HG02943 (cell line): ENCODE data around the gene SLC31A1.
"Not testable (repeated sequence)": the region's sequence is repeated elsewhere in the genome, so short reads cannot be mapped to it uniquely, and the experiment has no call there.

ENCODE experiments used
- ATAC-seq: cut with Tn5 transposase; IDR thresholded peaks from one replicate; pipeline ENCODE4 v1.9.1; 2021; ENCODE audit warnings: mild to moderate bottlenecking, low read depth, moderate library complexity; ENCODE audit not compliant: unreplicated experiment

SLC31A1 gene

DNA sequence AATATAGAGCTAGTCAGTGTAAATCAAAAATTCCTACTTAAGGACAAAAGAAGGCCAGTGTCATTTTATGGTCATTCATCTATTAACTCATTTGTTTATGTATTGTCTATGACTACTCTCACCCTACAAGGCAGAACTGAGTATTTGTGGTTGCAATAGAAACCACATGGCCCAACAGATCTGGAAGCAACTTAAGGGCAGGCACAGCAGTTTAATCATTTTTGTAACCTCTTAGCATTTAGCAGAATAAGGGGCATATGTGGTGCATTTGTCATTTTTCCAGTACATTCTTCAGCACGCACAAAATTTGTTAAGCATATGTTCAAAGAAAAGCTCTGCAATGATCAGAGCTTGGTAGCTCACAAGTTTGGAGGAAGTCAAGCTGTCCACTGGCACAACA is 1.4 kb upstream of the SLC31A1 start:
- ATAC-seq = peak; percentile 46

DNA sequence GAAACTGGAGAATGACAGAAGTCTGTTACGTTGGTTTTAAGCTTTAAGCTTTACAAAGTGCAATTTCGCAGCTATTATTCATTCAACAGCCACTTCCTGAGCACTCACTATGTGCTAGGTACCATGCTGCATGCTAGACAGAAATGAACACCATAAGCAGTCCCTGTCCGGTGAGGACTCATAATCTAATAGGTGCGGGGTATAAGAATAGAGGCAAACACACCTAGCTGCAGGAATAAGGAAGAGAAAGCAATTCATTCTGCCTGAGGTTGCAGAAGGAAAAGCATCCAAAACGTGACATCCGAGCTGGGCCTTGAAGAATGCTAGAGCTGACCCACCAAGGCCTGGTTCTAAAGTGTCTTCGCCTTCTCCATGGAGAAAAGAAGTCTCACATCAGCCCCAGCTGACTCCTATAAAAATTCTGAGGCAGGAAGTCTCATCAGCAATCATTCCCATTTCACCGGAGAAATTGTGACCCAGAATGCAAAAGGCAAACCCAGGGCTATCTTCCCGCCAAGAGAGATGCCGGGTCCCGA is 809 bp upstream of the SLC31A1 start:
- no peak for ATAC-seq

DNA sequence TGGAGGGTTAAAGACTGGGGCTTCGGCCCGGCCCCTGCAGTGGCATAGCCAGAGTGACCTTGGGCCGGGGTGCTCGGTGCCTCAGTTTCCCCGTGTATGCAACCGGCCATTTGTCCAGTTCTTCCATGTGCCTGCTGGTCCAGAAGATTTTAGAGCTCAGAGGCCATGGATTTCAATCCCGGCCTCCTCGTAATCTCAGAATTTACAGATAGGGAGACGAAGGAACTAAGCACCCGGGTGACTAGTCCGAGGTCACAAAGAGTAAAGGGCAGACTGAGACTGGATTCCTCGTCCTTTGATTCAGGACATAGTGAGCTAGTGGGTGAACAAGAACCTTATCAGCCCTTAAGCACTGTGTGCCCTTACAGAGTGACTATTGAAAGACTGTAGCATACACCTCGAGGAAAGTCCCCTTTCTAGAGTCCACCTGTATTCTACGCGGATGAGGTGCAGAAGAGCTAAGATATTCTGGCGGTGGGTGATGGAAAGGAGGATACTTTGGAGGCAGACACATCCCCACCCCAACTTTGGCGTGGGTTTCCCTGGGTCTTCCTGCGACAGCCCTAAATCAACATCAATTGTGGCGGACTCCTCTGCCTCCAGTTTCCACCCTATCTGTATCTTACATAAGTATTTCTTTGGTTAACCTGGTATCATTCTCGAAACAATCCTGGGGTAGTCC is 597 bp downstream of the SLC31A1 start:
- ATAC-seq = no peak

DNA sequence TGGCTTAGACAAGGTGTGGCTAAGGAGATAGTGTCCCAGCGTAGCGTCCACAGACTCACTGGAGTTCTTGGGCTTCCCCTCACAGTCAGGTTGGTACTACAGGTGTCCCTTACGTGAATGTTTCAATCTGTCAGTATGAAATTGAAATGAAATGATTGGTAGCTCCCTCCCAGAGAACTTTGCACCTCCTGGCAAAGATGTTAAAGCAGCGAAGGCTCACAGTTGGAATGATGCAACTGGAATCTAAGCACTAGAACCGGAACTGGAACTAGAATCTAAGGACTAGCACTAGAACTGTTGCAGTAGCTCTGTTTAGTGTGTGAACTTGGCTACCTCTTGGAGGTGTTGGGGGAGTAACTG is 1.1 kb downstream of the SLC31A1 start:
- ATAC-seq = no peak

DNA sequence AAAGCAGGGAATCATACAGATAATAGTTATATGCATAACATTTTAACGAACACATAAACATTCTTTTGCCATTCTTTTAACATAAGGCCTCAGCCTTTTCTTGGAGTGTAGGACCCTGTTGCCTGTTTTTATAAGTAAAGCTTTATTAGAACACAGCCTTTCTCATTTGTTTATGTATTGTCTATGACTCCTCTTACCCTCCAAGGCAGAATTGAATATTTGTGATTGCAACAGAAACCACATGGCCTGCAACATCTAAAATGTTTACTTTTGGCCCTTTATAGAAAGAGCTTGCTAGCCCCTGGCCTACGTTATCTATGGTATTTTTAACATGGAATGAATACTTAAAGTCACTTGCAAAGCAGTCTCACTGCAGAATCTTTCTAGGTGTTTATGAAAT is 2.6 kb downstream of the SLC31A1 start:
- no peak for ATAC-seq

DNA sequence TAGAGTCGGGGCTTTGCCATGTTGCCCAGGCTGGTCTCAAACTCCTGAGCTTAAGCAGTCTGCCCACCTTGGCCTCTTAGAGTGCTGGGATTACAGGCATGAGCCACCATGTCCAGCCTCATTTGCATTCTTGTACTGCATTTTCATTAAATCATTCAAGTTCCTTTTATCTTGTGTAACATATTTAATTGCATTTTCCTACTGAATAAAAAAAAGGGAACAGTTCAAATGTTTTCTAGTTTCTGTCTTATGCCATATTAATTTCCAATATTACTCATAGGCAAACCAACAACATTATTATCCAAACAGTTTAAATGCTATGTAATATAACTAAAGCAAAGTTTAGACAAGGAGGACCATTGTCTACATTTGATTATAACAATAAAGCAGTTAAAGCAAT is 6.1 kb downstream of the SLC31A1 start:
- no peak for ATAC-seq

DNA sequence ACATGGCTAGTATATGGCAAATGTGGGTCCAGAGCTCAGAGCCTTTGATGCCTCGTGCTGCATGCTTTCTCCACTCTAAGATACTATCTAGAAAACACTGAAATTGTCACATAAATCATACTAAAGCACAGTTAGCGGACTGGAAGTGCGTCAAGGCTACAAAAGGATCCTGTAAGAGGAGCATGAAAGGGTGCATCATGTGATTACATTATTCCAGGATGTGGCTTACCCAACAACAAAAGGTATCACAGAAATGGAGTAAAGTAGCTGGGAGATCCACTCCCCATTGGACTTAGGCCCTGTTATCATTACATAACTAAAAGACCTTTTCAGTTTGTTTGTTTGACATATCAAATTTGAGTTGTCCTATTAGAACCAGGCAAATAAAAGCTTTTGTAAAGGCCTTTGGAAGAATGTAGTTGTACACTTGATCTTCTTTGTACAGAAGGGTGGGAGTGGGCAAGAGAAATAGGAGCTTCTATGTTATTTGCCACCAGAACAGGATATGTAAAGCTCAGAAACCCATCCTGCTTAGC is 6.9 kb downstream of the SLC31A1 start:
- no peak for ATAC-seq

DNA sequence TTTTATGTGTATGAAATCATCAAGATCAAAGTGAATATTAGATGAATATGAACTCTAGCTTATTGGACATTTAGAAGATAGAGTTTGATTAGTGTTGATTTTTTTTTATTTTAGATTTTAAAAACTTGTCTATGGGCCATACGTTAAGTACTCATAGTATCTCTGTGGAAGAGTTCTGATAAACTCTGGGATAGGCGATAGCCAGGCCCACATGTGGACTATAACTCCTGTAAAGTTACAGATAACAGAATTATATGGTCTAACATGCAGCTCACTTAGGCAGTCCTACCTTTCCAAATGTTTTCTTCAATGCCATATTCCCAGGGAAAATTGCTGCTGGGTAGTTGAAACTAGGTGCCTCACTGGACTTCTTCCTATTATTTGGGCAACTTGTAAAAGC is 10.4 kb downstream of the SLC31A1 start:
- no peak for ATAC-seq

DNA sequence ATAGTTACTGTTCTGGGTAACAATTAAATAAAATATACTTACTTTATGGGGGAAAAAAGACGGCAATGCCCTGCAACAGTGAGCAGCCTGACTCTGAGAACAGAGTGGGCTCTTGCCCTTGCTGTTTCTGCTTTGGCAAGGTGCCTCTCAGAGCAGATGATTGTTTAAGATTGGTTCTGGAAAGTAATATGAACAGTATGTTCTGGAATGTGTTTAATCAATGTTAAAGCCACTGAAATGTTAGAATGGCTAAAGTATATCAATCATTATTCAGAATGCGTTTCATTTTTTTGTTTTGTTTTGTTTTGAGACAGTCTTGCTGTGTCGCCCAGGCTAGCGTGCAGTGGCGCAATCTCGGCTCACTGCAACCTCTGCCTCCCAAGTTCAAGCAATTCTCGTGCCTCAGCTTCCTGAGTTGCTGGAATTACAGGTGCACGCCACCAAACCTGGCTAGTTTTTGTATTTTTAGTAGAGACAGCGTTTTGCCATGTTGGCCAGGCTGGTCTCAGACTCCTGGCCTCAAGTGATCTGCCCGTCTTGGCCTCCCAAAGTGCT is 14.4 kb downstream of the SLC31A1 start:
- ATAC-seq = not testable (repeated sequence)

DNA sequence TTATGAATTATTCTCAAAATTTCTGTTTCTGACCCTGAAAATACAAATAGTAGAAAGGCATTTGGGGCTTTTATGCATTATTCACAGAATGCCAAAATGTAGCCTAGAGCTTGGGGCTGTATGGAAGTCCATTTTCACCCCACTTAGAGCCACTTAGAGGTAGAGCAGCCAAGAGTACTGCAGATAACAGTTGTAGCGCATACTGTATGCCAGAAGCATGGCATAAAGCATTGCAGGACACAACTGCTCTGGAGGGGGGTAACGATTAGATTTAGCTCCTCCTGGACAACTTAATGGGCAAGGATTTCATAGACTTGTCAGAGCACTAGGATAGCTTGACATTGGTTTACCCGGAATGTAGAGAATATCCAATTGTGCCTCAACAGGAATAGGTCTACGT is 15.7 kb downstream of the SLC31A1 start:
- ATAC-seq = no peak

DNA sequence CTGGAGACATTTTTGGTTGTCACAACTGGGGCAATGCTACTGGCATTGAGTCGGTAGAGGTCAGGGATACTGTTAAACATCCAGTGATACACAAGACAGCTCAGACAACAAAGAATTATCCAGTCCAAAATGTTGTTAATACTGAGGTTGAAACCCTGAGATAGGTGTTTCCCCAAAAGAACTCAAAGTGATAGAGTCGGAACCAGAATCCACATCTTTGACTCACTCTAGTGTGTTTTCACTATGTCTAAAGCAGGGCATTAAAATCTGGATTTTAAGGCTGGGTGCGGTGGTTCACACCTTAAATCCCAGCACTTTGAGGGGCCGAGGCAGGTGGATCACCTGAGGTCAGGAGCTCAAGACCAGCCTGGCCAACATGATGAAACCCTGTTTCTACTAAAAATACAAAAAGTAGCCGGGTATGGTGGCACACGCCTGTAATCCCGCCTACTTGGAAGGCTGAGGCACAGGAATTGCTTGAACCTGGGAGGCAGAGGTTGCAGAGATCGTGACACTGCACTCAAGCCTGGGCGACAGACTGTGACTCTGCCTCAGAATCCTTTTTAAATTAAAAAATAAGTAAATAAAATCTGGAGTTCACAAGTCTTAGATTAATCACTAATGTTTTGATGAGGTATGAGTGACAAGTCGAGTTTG is 17.0 kb downstream of the SLC31A1 start:
- no peak for ATAC-seq

DNA sequence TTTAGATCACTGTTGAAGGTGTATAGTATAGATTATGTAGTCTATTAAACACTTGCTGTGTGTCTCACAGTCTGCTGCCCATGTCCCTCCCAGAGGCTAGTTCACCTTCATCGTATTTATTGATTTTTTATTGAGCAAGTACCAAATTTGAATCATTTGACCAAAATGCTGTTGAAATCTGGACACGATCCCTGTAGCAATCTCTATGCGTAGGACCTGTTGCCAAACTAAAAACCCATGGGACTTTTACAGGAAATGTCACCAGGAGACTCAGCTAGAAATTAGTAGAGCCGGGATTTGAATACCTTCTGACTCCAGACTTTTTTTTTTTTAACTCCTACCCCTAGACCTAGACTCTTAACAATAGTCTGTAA is 17.5 kb downstream of the SLC31A1 start:
- ATAC-seq = no peak

DNA sequence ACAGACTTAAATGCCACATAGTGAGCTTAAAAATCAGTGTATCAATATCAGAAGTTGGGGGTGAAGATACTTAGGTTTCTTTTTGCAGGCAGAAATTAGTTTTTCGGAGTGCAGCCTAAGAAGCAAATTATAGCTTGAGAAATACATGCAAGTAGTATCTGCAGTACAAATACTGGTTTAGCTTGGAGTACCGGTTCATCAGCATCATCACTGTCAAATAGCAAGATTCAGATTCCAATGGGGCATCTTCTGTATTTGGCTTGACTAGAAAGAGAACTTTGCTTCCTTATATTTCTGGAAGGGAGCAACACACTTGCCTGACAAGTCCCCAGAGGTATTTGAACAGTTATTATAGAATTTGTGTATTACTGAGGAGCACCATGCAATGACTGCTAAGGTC is 19.8 kb downstream of the SLC31A1 start:
- ATAC-seq = no peak

DNA sequence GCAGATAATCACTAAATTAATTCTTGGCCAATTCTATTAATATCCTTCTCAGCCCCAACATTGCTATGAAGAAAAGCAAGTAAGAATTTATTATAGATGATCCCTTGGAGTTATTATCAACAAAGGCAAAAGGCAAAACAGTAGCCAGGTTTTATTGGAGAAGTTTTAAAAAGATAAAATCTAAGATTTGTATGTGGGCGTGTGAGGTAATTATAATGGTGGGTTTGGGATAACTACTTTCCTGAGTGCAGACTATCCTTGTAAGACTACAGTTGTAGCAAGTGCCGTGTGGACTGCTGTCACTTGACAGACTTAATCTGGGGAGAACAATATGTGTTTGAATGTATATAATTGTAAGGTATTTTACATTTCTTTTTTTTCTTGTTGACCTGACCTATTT is 23.2 kb downstream of the SLC31A1 start:
- no peak for ATAC-seq

DNA sequence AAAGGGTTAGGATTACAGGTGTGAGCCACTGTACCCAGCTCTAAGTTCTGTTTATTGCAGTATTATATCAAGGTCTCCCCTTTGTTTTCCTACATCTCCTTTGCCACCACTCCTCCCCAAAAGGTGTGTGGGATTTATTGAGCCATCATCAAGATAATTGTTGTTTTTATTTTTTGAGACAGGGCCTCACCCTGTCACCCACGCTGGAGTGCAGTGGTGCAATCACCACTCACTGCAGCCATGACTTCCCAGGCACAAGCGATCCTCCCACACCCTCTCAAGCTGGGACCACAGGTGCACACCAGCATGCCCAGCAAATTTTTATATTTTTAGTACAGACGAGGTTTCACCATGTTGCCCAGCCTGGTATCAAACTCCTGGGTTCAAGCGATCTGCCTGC is 24.6 kb downstream of the SLC31A1 start:
- no peak for ATAC-seq

DNA sequence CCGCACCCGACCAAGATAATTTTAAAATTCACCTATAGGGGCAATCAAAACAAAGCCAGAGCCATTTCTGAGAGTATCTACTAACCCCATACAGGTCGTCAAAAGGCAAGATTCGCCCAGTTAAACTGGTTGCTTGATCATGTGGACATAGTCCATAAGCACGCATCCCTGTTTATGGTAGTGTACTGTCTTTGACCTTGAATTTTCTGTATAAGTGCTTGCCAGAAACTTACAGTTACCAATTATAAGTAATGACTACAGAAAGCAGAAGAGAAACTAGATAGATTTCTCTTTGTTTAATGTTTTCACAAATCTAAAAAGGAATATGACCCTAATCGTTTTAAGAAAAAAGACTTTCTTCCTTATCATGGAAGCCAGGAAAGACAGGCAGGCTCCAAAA is 25.6 kb downstream of the SLC31A1 start:
- ATAC-seq = no peak

DNA sequence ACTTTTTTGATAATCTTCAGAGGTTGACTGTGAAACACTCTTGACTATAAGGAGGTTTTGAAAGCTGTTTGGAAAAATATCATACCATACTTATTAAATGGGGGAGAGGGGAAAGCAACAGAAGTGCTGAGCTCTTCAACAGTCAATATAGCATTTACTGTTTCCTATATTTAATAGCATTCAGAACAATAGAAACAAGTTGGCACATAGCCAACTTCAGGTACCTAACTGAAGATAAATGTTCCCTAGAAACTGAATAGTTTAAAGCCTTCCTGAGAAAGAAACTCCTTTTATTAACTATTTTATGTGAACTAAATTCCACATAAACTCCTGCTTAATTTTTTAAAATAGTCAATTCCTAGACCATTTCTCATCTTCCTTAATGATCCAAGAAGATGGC is 26.3 kb downstream of the SLC31A1 start:
- no peak for ATAC-seq

DNA sequence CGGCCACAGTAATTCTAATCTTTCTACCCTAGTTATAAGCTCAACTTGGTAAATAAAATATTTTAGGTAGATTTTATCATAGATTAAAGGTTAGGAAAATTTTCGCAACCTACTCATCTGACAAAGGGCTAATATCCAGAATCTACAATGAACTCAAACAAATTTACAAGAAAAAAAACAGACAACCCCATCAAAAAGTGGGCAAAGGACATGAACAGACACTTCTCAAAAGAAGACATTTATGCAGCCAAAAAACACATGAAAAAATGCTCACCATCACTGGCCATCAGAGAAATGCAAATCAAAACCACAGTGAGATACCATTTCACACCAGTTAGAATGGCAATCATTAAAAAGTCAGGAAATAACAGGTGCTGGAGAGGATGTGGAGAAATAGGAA is 28.3 kb downstream of the SLC31A1 start:
- not testable (repeated sequence) for ATAC-seq

DNA sequence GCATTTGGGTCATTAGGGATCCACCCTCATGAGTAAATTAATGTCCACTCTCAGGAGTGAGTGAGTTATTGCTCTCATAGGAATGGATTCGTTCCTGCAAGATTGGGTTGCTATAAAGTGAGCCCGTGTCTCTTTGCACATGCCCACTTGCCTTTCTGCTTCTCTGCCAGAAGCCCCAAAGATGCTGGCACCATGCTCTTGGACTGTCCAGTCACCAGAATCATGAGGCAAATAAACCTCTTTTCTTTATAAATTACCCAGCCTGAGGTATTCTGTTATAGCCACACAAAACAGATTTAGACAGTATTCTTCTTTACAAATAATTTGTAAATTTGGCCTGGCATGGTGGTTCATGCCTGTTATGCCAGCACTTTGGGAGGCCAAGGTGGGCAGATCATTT is 29.5 kb downstream of the SLC31A1 start:
- no peak for ATAC-seq

DNA sequence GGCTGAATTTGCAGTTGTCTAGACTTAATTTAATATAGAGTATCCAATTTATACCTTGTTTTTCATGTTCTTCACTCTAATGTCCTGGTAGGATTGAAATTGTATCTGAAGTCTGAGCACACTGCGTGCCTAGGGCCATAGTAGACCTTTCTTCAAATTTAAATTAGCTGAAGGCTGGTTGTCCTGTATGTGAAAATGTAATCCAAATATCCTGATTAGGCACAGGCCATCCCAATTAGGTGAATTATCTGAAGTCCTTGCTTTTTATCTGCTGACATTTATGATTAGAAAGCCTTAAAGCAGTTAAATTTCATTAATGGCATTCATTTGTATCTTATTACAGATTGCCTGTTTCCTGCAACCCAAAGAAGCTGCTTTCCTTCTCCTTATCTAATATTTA is 33.6 kb downstream of the SLC31A1 start:
- no peak for ATAC-seq

DNA sequence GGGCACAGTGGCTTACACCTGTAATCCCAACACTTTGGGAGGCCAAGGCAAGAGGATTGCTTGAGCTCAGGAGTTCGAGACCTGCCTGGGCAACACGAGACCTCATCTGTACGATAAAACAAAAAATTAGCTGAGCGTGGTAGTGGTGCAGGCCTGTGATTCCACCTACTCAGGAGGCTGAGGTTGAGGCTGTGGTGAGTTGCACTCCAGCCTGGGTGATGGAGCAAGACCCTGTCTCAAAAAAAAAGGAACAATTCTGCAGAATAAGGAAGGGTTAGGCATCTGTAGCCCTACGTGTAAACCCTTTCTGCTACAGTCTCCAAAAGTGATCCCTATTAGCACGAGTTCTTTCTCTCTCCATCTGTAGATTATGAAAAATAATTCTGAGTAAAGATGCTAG is 34.1 kb downstream of the SLC31A1 start:
- no peak for ATAC-seq

DNA sequence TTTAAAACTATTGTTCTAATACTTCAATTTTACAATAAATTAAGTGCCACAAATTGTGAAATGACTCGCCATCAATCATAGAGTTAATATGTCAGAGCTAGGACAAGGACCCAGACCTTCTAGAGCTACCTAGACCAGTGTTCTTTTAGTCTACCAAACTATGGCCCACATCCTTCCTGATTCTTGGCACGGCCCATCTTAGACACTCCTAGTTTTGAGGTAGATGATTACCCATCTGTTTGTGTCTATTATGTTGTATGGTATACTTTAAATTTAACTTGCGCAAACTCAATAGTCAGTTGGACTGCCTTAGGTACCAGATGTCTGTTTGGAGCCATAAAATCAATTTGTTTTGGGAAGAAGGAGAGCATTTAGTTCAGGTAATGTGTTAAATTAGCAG is 36.5 kb downstream of the SLC31A1 start:
- no peak for ATAC-seq
